Endometrial microvascular endothelial cells (primary cell): Measurements from ENCODE around the gene POLD3. TPM values are rescaled to one million over a fixed set of nuclear protein-coding genes. Genes with fewer than 3 reads are reported as not detected.
"Not testable (repeated sequence)": the region's sequence is repeated elsewhere in the genome, so short reads cannot be mapped to it uniquely, and the experiment has no call there.

Experiments used
- in situ Hi-C: cut with HindIII; loops from 2 replicates; pipeline ENCODE4 v1.10.0; 2017; ENCODE audit warnings: low sequenced_read_pairs, low pct_unique_long_range_greater_than_20kb; ENCODE audit errors: inconsistent ontology term
- total RNA-seq: library from RNA; depleted of rRNA; stranded (reverse); fragments of >200 nt; gene quantifications from one replicate; pipeline ENCODE4 v1.2.3, GENCODE V29; 2015; ENCODE audit errors: inconsistent ontology term

Gene POLD3
- total RNA-seq, 1 donor from 2014 or later: 15.1 TPM

- in situ Hi-C loops: no loop called here
Measured at GRCh38 chr11:74633406-74634393, 41.3 kb downstream of the POLD3 start.

GRCh38 chr11:74634537-74634936, 42.2 kb downstream of the POLD3 start:
- in situ Hi-C loops: no loop called here

- in situ Hi-C loops: no loop called here
Measured at GRCh38 chr11:74636630-74637184, 44.3 kb downstream of the POLD3 start.

GRCh38 chr11:74637700-74638099, 45.3 kb downstream of the POLD3 start:
- in situ Hi-C loops: no loop called here

- in situ Hi-C loops: no loop called here
Measured at GRCh38 chr11:74638869-74639268, 46.5 kb downstream of the POLD3 start.

GRCh38 chr11:74639533-74639932, 47.2 kb downstream of the POLD3 start:
- in situ Hi-C loops: no loop called here

GRCh38 chr11:74641289-74641688, 48.9 kb downstream of the POLD3 start:
- in situ Hi-C loops: no loop called here

GRCh38 chr11:74641905-74642304, 49.5 kb downstream of the POLD3 start:
- in situ Hi-C loops: no loop called here

GRCh38 chr11:74642912-74643311, 50.5 kb downstream of the POLD3 start:
- in situ Hi-C loops: no loop called here

- in situ Hi-C loops: no loop called here
Measured at GRCh38 chr11:74644081-74644480, 51.7 kb downstream of the POLD3 start.

- in situ Hi-C loops: no loop called here
Measured at GRCh38 chr11:74646215-74646614, 53.8 kb downstream of the POLD3 start.

- in situ Hi-C loops: no loop called here
Measured at GRCh38 chr11:74646954-74647353, 54.6 kb downstream of the POLD3 start.

GRCh38 chr11:74647404-74647803, 55.0 kb downstream of the POLD3 start:
- in situ Hi-C loops: no loop called here

GRCh38 chr11:74647831-74648230, 55.4 kb downstream of the POLD3 start:
- in situ Hi-C loops: no loop called here

GRCh38 chr11:74648894-74649293, 56.5 kb downstream of the POLD3 start:
- in situ Hi-C loops: no loop called here

GRCh38 chr11:74650498-74650897, 58.1 kb downstream of the POLD3 start:
- in situ Hi-C loops: no loop called here

GRCh38 chr11:74654976-74655375, 62.6 kb downstream of the POLD3 start:
- in situ Hi-C loops: no loop called here

- in situ Hi-C loops: not testable (repeated sequence)
Measured at GRCh38 chr11:74659124-74659523, 66.7 kb downstream of the POLD3 start.

- in situ Hi-C loops: no loop called here
Measured at GRCh38 chr11:74662487-74663103, 70.2 kb downstream of the POLD3 start.

GRCh38 chr11:74663315-74663714, 70.9 kb downstream of the POLD3 start:
- in situ Hi-C loops: no loop called here
